GM19351 (cell line): ENCODE measurements around the gene DEF6.

Experiments
- ATAC-seq: cut with Tn5 transposase; IDR thresholded peaks from one replicate; pipeline ENCODE4 v1.9.1; 2021; ENCODE audit warnings: mild to moderate bottlenecking, moderate library complexity; ENCODE audit not compliant: unreplicated experiment

The DEF6 gene, protein sequence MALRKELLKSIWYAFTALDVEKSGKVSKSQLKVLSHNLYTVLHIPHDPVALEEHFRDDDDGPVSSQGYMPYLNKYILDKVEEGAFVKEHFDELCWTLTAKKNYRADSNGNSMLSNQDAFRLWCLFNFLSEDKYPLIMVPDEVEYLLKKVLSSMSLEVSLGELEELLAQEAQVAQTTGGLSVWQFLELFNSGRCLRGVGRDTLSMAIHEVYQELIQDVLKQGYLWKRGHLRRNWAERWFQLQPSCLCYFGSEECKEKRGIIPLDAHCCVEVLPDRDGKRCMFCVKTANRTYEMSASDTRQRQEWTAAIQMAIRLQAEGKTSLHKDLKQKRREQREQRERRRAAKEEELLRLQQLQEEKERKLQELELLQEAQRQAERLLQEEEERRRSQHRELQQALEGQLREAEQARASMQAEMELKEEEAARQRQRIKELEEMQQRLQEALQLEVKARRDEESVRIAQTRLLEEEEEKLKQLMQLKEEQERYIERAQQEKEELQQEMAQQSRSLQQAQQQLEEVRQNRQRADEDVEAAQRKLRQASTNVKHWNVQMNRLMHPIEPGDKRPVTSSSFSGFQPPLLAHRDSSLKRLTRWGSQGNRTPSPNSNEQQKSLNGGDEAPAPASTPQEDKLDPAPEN

GRCh38 chr6:35297601-35298481 is at the start of gene DEF6:
Gene DEF6, plus strand, starts transcription at chr6:35297818. Its CDS starts 39 bp downstream, at chr6:35297857.
- ATAC-seq = peak; percentile 87

GRCh38 chr6:35248300-35248699 is 49.3 kb upstream of the DEF6 start:
- no peak for ATAC-seq

GRCh38 chr6:35248965-35249364 is 48.7 kb upstream of the DEF6 start:
- no peak for ATAC-seq

DNA sequence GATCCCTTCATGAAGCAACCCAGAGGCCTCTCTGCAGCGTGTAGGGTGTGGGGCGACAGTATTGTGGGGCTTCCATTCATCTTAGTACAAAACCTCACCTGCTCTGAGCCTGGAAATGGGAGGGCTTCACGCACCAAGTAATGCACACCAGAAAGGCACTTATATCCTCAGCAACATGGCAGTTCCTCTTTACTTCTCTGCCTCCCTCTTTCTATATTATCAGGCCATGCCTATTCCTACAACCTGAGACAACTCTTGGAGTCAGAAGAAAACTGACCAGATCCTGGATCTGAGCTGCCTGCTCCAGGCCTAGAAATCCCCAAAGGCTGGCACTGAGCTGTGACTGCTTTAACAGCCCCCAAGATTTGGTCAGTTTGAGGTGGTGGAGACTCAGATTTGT is 45.7 kb upstream of the DEF6 start:
- no peak for ATAC-seq

DNA sequence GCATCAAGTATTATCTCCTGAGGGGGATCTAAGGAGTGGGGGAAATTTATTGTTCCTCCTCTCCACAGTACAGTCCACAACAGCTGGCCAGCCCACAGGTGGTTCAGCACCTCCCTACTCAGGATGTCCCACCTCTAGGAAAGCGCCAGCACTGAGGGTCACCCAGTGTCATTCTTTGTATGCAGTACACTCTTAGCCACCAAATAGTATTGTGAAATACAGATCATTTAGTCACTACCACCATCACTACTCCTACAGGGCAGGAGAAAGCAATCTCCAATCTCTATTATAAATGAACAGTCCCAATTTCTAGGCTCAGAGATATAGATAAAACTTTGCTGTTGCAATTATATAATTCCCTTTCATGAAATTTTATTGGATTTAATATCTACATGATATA is 44.4 kb upstream of the DEF6 start:
- no peak for ATAC-seq

DNA sequence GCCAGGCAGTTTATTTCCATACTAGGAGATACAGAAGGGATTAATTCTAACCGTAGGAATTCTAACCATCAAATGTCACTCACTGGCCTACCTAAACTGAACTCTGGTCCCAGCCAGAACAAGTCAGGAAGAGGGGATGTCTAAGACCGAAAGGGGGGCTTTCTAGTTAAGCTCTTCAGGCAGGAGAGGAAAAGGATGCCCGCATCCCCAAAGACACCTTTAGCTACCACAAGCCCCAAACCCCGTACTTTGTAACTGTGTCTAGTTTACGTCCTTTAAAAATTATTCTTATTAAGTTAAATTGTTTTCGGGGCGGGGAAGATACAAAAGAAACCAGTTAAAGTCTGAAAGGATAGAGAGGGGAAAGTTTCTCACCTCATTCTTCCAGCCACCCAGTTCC is 39.3 kb upstream of the DEF6 start:
- no peak for ATAC-seq

- peak; percentile 28 for ATAC-seq
These were observed 38.8 kb upstream of the DEF6 start for GRCh38 chr6:35258858-35259193.

- peak; percentile 80 for ATAC-seq
These were observed 38.2 kb upstream of the DEF6 start, which contains the start of gene ZNF76 for GRCh38 chr6:35259194-35259947. Gene ZNF76, plus strand, starts transcription at chr6:35259735. Its CDS starts 21,417 bp downstream, at chr6:35281152.

DNA sequence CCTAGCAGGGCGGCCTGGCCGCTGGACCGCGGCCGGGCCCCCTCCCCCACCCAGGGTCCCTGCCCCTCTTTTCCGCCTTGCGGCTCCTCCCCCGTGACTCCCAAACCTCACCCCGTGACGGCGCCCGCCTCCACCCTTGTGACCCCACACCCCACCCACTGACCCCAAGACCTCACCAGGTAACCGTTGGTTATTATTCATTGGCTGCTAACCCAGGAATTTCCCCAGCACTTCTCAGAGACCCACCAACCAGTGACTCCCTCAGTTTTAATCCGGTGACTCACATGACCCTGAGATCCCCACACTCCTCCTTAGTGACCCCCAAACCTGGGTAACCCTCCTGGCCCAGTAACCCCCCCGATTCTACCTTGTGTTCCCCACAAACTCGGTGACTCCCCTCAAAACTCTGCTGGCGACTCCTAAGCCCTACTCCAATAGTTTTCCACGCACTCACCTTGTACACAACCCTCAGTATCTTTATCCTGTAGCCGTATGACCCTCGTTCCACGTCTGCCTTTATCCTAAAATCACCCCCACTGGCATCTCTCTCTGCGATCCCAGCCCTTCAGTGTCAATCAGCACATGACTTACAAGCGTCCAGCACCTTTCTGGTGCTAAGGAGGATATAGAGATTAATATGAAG is 37.5 kb upstream of the DEF6 start:
- peak; percentile 36 for ATAC-seq

DNA sequence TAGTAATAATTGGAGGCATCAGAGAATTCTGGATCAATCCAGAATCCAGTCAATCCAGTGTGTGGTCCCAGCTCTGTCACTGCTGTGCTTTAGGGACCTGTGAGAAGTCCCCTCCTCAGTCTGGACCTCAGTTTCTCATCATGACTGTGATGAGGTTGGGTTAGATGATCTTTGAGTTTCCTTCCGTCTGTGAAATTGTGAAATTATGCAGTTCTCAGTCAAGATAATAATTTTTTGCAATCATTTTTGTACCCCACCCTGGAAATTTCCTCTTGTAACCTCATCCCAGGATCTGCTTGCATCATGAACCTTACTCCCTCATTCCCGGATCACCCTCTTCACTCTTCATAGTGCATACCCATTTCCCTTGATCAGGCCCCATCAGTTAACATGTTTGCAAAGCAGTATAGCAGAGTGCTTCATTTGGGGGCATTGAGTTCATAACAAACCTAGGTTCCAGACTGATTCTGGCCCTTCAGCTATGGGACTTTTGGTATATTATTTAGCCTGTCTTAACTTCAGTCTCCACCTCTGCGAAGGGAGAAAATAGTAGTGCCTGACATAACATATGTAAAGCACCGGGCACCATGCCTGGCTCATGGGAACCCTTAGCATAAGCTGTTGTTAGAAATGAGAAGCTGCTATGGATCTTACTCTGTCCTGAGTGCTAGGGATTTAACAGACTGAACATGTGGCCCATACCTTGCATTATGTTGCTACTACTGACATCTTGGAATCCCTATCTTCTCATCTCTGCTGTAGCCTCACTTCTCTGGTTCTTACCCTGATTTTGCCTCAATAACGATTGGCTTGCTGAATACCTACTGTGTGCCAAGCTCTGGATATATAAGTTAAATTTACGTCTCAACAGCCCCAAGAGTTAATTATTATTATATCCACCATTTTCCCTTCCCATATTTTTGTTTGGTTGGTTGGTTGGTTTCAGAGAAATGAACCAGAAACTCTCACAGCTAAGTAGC is 36.7 kb upstream of the DEF6 start:
- no peak for ATAC-seq

- no peak for ATAC-seq
These were observed 35.0 kb upstream of the DEF6 start for GRCh38 chr6:35262596-35262995.

- ATAC-seq = no peak
These were observed 32.9 kb upstream of the DEF6 start for GRCh38 chr6:35264550-35265274.

- no peak for ATAC-seq
These were observed 32.1 kb upstream of the DEF6 start for GRCh38 chr6:35265523-35265922.

DNA sequence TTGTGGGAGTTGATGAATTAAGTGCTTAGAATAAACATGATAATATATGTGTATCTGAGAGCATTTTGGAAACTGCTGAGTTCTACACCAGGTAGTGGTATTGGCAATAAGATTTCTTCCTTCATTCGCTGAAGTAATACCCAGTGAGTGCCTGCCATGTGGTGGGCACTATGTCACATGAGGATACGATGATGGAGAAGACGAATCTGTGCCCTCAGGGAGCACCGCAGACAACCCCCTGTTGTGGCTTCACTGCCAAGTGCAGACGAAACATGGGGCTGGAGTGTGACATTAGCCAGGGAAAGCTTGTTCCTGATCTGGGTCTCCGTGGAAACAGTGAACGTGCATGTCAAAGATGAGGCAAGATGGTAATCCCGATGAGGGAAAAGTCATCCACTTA is 30.2 kb upstream of the DEF6 start:
- no peak for ATAC-seq

GRCh38 chr6:35267897-35268296 is 29.7 kb upstream of the DEF6 start:
- ATAC-seq = no peak

GRCh38 chr6:35272005-35272404 is 25.6 kb upstream of the DEF6 start:
- no peak for ATAC-seq

GRCh38 chr6:35273822-35274559 is 23.6 kb upstream of the DEF6 start:
- no peak for ATAC-seq

GRCh38 chr6:35275744-35276260 is 21.8 kb upstream of the DEF6 start:
- no peak for ATAC-seq
